Measurements from ENCODE around the gene NSA2.

NSA2 gene

GRCh38 chr5:74822288-74822687, 55.2 kb downstream of the NSA2 start:
- DNase-seq = no peak

GRCh38 chr5:74829413-74829812, 62.4 kb downstream of the NSA2 start:
- DNase-seq = no peak
